CD4-positive, alpha-beta T cell treated with Interleukin-6 at 100 ng/mL for 8 hours (primary cell): ENCODE data around the gene PTPRG.

Experiments used
- DNase-seq: peaks from one replicate; pipeline ENCODE4 v3.0.0-alpha.2; 2020; ENCODE audit warnings: mixed read lengths, low spot score

PTPRG gene

DNA sequence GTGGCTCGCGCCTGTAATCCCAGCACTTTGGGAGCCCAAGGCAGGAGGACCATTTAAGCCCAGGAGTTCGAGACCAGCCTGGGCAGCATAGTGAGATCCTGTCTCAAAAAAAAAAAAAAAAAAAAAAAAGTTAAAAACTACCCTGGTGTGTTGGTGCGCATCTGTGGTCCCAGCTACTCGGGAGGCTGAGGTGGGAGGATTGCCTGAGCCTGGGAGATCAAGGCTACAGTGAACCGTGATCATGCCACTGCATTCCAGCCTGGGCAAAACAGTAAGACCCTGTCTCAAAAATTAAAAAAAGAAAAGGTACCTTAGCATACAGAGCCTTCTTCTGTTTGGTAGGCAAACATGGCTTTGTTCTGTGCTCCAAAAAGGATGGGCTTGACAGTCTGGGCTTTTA is 57.5 kb downstream of the PTPRG start:
- no peak for DNase-seq

DNA sequence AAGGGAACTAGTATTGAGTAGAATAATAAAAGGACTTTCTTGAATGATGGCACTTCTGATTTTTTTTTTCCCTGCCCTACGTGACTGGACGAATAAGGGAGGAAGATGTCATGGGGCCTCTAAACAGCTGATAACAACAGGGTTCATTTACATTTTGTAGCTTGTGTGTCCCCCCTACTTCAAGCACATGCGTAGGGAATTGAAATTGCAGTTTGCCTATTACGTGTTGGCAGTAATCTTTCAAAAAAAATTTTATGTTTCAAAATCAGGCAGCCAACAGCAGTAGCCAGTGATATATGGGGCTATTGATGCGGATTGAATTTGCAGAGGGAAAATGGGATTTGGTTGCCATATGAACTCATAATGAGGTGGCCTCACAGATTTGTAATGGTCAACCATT is 58.7 kb downstream of the PTPRG start:
- DNase-seq, result no peak

DNA sequence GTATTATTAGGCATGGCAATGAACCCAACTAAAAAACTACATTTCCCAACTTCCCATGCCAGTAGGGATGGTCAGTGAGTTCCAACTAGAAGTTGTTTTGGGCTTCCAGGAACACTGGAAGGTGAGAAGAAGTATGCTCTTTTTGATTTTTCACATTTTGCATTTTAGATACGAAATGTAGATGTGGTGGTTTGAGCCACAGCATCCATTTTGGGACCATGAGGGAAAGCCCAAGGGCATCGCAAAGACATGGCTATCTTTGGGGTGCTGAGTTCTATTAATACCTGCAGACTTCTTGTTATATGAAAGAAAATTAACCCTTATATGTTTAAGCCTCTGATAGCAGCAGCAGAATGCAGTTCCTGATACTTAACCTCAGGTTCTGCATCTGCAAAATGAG is 62.9 kb downstream of the PTPRG start:
- DNase-seq, result no peak

DNA sequence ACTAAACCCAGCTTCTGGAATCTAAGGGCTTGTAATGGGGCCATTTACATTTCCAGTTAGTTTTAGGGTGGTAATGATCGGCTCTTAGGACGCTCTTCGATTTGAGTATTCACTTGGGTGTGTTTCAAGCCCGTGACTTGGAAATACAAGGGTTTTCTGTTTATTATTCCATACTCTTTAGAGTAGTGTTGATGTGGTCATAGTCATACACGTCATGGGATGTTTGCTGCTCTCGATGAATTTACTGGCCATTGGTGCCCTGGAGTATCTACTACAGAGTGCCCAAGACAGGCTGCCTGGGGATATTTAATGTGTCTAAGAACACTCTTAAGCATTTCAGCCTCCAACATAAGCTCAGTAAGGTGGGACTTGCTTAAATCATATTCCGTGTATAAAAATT is 64.1 kb downstream of the PTPRG start:
- DNase-seq, result no peak

DNA sequence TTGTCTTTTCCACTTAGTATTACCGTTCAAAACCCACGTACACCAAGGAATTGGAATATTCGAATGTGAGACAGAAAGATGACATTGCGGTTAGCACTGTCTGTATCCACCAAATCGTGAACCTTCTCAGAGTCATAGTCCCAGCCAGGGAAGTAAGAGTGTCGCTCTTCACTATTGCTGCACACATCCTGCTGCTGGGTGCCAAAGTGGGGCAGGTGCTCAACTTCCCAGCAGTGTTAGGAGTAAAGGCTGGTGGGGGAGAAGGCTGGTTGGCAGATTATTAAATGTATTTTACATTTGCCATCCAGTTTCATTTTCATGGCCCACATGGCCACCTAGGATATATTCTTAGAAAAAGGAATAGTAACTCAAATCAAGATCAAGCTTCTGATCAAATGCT is 65.1 kb downstream of the PTPRG start:
- DNase-seq, result no peak

DNA sequence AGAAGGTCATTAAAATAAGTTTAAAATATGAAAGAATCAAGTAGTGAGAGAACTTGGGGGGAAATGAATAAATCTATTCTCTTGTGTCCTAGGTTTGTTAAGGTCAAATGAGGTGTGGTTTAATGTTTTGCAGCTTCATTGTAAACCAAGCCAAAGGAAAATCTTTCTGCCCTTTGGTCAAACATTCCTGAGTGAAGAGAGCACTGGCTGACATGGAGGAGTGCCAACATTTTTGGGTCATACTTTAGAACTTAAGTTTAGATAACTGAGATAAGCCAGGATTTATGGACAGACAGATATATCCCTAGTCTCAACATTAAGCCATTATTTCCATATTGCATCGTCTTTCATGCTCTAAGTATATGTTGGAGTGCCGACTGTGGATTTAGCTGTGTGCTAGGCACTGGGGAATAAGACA is 66.4 kb downstream of the PTPRG start:
- DNase-seq, result no peak

DNA sequence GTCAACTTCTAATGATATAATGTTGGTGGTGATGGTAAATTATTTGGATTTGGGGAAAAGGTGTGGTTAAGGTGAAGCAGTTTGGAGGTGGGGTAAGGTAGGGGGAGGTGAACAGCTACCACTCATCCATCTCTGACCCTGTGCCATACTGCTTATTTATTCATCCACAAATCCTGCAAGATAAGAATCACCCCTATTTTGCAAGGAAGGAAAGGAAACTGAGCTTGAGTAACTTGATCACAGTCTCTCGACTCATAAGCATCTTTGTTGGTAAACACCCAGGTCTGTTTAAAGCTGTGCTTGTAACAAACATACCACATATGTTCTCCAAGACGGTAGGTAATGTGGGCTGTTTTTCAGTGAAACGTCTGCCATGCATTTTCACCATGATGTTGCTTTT is 67.3 kb downstream of the PTPRG start:
- DNase-seq, result no peak

DNA sequence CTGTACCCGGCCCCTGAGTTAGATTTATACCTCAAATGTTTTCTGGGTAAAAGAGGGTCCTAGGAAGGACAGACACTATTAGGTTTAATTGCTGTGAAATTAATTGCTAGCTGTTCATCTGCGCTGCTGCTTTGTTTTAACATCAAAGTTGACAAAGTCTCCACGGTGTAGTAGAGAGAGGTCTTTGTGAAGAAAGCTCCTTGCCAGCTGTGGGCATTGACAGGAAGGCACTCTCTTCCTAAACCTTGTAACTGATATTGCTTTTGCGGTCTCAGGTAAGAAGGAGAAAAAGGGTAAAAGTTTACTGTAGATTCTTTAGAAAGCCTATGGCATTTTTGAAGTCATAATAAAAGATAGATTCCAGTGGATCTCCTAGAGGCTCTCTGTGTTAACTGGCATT is 68.1 kb downstream of the PTPRG start:
- no peak for DNase-seq

DNA sequence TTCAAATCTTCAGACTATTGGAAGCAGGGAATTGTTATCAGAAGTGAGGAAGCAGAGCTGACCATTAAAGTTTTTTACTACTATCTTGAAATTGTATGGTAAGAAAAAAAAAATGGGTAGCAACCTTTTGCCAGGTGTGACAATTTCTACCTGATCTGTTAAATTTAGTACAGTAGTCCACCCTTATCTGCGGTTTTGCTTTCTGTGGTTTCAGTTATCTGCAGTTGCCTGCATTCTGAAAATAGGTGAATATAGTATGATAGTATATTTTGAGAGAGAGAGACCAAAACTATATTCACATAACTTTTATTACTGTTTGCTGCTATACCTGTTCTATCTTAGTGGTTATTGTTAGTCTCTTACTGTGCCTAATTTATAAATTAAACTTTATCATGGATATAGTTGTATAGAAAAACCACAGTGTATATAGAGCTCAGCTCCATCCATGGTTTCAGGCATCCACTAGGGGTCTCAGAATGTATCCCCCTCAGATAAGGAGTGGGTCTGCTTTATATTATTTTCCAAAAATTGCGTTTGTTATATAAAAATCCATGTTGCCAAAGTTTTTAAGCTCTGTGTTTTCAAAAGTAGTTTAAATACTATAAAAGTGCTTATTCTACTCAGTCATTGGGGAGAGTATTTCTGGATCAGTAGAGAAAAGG is 69.9 kb downstream of the PTPRG start:
- DNase-seq, result no peak

DNA sequence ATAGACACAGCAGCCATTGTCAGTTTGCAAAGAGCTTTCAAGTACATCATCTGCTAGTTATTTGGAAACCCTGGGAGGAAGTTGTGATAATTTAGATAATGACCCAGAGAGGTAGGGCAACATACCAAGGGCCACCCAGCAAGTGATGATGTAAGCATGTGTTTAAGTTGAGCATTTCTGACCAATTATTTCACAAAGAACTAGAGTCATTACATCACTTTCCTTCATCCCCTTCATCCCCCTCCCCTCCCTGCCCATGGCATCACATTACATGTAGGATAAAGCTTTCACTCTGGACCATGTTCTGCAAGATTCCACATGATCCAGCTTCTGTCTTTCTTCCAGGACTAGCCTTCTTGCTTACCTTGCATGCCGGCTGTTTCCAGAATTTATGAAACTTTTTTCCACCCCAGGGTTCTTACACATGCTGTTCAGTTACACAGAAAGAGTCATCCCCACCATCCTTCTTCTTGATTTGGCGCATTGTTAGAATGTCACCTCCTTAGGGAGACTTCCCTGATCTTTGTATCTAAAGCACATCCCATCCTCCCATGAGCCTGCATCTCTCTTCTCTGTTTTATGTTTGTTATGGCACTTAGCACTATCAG is 71.3 kb downstream of the PTPRG start:
- DNase-seq, result no peak

DNA sequence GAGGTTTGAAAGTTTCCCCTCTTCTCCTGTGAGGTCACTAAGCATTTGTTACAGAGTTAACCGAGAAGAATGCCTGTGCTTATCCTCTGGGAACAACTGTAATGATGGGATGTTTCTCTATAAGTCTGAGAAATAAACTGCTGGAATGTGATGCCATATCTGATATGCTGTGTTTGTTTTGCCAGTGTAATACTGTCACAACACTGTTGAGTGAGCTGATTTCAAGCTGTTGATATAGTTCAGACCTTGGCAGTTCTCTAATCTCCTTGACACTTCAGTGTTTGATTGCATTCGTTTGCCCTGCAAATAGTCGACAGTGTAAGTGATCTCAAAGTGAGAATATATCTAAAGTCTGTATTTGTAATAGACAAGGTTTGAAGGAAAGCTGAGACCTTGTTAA is 73.3 kb downstream of the PTPRG start:
- DNase-seq, result no peak

DNA sequence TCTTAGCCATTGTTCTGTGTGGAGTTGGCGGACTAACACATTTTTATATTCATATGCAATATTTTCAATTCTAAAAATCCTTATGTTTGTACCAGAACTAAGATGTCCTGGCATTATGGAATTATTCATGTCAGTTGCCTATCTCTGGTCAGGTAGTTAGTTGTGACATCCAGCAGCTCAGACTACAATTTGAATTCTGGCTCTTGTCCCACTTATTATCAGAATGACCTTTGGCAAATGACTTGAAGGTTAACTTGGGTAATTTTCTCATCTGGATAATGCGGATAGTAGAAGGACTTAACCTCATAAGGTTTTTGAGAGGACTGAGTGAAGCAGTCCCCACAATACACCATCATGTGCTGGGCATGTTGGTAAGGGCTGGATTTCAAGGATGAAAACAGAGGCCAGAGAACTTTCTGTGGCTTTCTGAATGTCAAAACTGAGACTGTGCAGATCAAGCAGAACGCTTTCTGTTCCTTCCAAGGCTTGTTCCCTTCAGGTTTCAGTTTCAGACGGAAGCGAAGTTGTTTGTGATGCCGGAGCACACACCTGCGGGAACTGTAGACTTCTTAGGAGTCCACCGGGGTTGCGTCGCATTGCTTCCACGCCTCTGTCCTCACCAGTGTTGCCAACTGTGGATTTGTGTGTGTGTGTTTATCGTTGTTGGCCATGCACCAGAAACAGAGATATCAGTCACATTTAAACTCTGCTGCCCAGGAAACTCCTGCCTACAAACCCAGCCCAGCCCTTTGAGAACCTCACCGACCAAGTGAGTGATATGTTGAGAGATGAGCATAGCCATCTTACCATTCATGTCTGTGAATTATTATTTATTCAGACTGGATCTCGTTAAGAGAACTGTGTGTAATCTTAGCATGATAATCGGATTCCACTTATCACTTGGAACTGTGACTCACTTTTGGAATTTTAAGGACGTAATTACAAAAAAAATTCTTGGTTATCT is 76.0 kb downstream of the PTPRG start:
- no peak for DNase-seq

DNA sequence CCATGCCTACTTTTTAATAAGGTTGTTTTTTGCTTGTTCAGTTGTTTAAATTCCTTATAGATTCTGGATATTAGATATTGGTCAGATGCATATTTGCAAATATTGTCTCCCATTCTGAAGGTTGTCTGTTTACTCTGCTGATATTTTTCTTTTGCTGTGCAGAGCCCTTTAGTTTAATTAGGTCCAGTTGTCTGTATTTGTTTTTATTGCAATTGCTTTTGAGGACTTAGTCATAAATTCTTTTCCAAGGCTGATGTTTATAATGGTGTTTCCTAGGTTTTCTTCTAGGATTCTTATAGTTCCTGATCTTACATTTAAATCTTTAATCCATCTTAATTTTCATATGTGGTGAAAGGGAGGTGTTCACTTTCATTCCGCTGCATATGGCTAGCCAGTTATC is 77.4 kb downstream of the PTPRG start:
- DNase-seq, result no peak

DNA sequence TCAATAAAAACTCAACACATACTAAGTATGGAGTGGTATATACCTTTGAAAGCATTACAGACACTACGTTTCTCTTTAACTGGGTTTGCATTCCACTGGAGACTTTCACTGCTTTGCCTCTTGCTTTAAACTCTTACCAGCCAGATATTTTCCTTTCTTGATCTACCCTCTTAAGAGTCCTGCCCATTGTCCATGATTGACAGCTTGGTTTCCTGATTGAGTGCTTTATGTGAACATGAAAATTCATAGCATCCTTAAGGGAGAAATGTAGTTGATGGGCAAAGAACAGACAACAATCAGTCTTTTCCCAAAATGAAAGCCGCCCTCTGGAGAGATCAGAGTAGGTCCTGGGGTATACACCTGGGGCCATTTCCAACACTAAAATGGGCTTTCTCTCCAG is 78.6 kb downstream of the PTPRG start:
- DNase-seq, result no peak

DNA sequence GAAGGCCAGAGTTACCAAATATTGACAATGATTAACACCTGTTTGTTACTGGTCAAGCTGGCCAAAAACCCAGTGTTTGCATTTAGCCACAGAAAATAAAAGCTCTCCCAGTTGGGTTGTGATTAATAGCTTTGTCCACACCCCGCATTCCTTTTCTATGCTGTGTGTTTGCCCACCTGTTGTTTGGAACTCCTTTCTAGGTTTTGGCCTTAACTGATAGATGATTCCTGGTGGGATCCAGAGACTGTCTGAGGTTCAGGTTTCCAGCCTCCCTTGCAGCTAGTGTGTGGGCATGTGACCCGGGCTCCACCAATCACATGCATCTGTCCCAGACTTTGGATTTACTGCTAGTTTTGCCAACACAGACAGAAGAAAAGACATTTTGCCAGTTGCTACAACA is 83.8 kb downstream of the PTPRG start:
- no peak for DNase-seq

DNA sequence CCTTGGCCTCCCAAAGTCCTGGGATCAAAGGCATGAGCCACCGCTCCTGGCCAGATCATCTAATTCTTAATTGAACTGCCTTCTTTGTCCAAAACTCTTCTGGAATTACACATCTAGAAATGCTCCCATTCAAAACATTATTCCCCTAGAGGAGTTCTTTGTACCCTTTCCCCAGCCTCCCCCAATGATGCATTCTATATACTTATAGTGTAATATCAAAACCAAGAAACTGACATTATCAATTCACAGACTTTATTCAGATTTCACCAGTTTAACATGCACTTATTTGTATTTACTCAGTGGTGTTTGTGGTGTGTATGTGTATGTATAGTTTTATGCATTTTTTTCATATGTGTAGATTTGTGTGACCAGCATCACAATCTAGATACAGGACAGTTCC is 85.0 kb downstream of the PTPRG start:
- no peak for DNase-seq

DNA sequence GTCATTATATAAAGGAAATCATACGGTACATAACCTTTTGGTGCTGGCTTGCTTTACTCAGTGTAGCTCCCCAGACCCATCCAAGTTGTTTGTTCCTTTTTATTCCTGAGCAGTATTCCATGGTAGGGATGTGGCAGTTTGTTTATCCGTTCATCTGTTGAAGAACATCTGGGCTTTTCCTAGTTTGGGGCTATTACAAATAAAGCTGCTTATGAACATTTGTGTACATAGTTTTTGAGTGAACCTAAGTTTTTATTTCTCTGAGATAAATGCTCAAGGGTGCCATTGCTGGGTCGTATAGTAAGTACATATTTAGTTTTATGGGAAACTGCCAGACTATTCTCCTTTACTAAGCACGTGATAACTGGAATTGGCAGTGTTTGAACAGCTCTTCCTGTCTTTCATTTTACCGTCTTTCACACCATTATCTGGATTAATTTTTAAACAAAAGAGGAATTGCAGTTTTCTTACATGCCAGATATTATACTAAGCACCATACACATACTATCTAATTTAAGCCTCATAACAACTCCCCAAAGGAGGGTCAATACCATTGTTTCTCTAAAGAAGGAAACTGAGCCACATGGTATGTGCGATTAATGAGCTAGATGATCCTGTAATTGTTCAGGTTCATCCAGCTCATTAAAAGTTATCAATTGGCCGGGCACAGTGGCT is 85.6 kb downstream of the PTPRG start:
- DNase-seq, result no peak

DNA sequence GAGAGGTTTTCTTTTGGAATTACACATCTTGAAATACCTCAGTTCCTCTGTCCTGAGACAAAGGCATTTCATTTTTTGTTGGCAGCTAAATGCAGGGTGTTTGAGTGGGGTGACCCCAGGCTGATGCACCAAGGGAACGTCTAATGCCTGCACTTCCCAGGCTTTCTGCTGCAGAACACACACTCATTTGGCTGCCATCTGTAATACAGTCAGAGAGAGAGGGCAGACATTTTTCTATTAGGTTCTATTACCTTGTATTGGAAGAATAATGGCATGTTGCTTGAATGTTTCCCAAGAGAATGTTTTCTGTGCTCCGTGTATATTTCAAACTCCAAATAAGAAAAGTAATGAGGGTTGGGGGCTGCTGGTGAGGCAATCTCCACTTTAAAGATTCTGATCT is 87.1 kb downstream of the PTPRG start:
- DNase-seq, result no peak

DNA sequence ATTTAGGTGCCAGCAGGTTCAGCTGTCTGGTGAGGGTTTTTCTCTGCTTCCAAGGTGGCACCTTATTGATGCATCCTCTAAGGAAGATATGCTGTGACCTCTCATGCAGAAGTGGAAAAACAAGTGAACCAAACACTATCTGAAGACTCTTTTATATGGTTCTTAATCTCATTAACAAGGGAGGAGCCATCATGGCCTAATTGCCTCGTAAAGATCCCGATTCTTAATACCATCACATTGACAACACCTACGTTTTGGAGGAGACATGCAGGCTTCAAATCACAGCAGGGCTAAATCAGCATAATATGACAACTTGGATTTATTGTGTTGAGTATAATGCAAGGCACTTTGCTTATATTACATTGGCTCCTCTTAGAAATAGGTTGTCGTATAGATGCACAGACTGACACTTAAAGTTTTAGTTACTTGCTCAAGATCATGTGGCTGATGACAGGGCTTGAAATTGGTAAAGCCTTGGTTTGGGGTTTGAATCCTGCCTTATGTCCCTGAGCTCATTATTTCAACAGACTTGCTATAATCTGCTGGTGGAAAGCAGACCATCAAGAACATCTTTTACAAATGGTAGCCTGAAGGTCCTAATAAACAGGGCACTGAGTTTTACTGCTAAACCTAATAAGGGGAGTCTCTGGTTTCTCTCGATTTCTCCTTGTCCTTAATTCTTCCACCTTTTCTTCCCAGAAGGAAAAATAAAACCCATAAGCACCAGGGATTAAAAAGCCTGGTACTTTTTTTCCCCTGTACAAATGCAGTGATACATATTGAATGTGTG is 88.2 kb downstream of the PTPRG start:
- no peak for DNase-seq

DNA sequence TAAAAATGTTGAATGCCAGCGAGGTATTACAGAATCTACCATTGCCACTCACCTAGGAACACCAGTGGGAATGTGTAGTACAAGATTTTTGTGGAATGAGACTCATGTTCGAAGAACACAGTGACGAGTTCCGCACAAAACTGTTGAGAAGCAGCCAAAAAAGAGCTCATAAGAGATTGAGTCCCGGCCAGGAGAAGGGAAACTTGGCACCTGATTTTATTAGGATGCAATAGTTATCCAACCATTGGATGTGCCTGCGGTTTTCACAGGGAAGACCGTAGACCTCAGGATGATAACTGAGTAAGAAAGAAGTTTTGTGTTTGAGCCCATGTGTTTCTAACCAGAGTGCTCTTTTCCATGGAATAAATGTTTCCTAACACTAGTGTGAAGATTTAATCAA is 88.9 kb downstream of the PTPRG start:
- DNase-seq, result no peak

DNA sequence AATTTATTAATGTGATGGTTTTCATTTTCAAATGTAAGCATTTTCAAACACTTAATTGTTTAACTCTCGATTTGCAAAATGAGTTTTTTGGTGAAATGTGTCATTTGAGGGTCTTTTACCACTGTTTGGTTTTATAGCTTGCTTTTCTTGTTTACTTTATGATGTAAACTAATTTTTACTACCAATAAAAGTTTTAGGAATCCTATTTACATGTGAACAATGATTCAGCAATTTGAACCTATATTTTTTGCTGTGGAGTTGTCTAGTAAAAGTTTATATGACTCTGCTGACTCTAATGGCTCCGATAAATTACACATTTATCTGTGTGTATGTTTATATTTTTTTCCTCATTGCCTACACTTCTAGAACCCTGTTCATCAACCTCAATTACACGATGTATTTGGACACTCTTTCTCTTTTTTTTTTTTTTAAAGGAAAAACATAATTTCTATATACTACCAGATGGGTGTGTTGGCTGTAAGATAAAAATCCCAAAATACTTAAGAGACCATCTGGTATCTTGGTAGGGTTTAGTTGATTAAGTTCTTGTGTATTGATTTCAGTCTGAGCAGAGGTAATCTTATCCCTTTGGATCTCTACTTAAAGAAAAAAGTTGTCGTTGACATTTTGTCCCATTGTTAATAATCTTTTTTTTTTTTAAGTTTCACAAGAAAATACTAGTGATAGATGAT is 89.5 kb downstream of the PTPRG start:
- DNase-seq, result no peak
